ENCODE data around the gene ACACA. TPM values are rescaled to one million over a fixed set of nuclear protein-coding genes. Genes with fewer than 3 reads are reported as not detected.
A peak's percentile ranks its signal among the peaks of the same experiment; 100 is the strongest.
"Not testable (repeated sequence)": the region's sequence is repeated elsewhere in the genome, so short reads cannot be mapped to it uniquely, and the experiment has no call there.

Gene ACACA
- total RNA-seq, 1 donor from 2014 or later = 111 TPM

DNA sequence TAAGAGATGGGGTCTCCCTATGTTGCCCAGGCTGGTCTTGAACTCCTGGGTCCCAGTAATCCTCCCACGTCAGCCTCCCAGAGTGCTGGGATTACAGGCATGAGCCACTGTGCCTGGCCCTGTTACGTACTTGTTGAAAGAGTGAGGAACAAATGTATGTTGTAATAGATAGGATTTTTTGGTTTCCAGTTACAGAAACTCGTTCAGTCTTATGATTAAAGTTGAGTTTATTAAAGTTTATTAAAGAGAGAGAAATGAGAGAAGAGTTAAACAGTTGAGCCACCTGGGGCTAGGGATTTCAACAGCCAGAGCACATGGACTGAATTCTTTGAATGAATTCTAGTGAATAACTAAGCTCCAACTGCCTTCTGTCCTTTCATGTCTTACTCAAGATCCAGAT is 3.7 kb upstream of the ACACA start:
- Mint-ChIP-seq H3K36me3 (ENCODE audit: insufficient read depth) (peaks cover 18% of the 10 kb centered on the region), H3K27ac (no peak overlapping the region), H3K9me3 (ENCODE audit: low read depth) (no peaks in the 10 kb centered on the region), H3K4me1 (ENCODE audit: low read depth) (peaks cover 6% of the 10 kb centered on the region), H3K4me3 (ENCODE audit: low read depth) (no peak overlapping the region), H3K27me3 (no peaks in the 10 kb centered on the region)
- no peak for DNase-seq (ENCODE audit: low spot score, unreplicated experiment)
- TF ChIP-seq, protein P1, sequence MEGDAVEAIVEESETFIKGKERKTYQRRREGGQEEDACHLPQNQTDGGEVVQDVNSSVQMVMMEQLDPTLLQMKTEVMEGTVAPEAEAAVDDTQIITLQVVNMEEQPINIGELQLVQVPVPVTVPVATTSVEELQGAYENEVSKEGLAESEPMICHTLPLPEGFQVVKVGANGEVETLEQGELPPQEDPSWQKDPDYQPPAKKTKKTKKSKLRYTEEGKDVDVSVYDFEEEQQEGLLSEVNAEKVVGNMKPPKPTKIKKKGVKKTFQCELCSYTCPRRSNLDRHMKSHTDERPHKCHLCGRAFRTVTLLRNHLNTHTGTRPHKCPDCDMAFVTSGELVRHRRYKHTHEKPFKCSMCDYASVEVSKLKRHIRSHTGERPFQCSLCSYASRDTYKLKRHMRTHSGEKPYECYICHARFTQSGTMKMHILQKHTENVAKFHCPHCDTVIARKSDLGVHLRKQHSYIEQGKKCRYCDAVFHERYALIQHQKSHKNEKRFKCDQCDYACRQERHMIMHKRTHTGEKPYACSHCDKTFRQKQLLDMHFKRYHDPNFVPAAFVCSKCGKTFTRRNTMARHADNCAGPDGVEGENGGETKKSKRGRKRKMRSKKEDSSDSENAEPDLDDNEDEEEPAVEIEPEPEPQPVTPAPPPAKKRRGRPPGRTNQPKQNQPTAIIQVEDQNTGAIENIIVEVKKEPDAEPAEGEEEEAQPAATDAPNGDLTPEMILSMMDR (IDR thresholded peaks at IDR 0.05; ENCODE audit: unreplicated experiment) = no peak

DNA sequence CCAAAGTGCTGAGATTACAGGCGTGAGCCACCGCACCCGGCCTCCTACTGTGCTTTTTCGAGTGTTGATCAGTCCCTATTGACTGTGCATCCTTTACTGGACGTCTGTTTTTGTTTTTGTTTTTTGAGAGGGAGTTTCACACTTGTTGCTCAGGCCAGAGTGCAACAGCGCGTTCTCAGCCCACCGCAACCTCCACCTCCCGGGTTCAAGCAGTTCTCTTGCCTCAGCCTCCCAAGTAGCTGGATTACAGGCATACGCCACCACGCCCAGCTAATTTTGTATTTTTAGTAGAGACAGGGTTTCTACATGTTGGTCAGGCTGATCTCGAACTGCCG is 1.5 kb upstream of the ACACA start:
- not testable (repeated sequence) for H3K36me3 Mint-ChIP-seq (ENCODE audit: insufficient read depth); DNase-seq (ENCODE audit: low spot score, unreplicated experiment); H3K27me3 Mint-ChIP-seq; H3K27ac Mint-ChIP-seq; H3K9me3 Mint-ChIP-seq (ENCODE audit: low read depth)
- peak overlapping the region; percentile 86 for H3K4me3 Mint-ChIP-seq (ENCODE audit: low read depth)
- H3K4me1 Mint-ChIP-seq (ENCODE audit: low read depth) = peaks cover 11% of the 10 kb centered on the region

DNA sequence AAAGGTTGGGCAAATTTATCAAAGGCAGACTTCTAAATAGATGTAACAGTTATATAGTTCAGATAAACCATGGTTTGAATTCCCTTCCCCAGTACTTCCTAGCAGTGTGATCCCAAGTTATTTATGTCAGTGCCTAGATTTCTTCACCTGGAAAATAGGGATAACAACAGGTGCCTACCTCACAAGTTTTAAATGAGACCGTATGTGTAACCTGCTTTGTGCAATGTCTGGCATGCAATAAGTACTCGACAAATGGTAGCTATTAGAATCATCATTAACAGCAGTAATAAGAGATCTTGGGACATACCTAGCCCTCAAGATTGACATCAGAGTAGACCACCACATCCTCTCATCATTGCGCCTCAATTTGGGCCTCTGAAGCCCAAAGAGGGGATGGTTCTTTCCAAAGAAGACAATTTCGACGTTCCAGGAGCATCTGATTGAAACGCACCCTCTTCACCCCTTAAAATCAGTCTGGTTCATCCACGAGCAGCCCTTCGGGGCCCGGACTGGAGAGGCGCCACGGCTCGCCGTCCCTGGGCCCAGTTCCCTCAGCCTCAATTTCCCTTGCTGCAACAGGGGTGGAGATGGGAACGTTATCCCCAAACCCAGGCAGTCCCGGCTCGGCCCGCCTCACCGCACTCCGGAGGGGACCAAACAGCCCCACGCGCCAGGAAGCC is 541 bp downstream of the ACACA start:
- Mint-ChIP-seq H3K4me3 (ENCODE audit: low read depth) (peak overlapping the region; percentile 98), H3K27ac (peak overlapping the region; percentile 90), H3K27me3 (no peaks in the 10 kb centered on the region), H3K9me3 (ENCODE audit: low read depth) (no peaks in the 10 kb centered on the region), H3K4me1 (ENCODE audit: low read depth) (peaks cover 11% of the 10 kb centered on the region), H3K36me3 (ENCODE audit: insufficient read depth) (peaks cover 6% of the 10 kb centered on the region)
- TF ChIP-seq, protein P1 (IDR thresholded peaks at IDR 0.05; ENCODE audit: unreplicated experiment) = no peak
- no peak for DNase-seq (ENCODE audit: low spot score, unreplicated experiment)

DNA sequence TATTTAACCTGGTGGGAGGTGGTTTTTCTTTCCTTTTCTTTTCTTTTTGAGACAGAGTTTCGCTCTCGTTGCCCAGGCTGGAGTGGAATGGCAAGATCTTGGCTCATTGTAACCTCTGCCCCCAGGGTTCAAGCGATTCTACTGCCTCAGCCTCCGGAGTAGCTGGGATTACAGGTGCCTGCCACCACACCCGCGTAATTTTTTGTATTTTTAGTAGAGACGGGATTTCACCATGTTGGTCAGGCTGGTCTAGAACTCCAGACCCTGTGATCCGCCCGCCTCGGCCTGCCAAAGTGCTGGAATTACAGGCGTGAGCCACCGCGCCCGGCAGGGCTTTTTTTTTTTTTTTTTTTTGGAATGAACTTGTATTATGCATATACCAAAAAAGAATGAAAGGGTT is 1.1 kb downstream of the ACACA start:
- H3K27me3 Mint-ChIP-seq; H3K27ac Mint-ChIP-seq; DNase-seq (ENCODE audit: low spot score, unreplicated experiment); H3K36me3 Mint-ChIP-seq (ENCODE audit: insufficient read depth); H3K9me3 Mint-ChIP-seq (ENCODE audit: low read depth): not testable (repeated sequence)
- Mint-ChIP-seq H3K4me1 (ENCODE audit: low read depth) (peaks cover 11% of the 10 kb centered on the region), H3K4me3 (ENCODE audit: low read depth) (peak overlapping the region; percentile 98)

DNA sequence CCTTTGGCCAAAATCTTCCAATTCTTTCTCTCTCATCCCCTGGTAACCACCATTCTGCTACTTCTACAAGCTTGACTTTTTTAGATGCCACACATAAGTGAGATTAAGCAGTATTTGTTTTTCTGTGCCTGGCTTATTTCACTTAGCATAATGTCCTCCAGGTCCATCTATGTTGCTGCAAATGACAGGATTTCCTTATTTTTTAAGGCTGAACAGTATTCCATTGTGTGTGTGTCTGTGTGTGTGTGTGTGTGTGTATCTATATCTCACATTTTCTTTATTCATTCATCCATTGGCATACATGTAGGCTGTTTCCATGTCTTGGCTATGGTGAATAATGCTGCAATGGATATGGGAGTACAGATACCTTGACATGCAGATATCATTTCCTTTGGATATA is 6.1 kb downstream of the ACACA start:
- TF ChIP-seq, protein P1 (IDR thresholded peaks at IDR 0.05; ENCODE audit: unreplicated experiment) = no peak
- H3K27ac Mint-ChIP-seq = no peak overlapping the region

DNA sequence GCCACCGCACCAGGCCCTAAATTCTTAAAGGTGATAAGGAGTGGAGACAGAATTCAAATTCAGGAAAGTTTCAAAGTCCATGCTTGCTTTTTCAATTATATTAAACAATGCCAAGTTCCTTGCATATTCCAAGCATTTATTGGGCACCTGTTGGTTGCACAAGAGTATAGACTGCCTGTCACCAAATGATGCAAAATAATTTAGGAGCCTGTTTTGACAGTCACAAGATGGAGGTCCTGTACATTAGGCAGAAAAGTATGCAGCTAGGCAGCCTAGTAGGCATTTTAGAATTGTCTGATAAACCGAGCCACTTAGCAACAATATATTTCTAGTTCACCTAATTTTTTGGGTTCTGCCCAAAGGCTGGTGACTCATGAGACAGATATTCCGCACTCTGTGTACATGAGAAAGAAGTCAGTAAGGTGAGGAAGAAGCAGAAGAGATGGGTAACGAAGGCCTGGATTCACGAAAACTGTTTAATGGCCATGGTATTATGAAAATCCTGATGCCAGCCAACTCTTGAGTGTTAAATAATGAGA is 7.3 kb downstream of the ACACA start:
- no peaks in the 10 kb centered on the region for H3K27me3 Mint-ChIP-seq
- no peak for DNase-seq (ENCODE audit: low spot score, unreplicated experiment)
- H3K27ac Mint-ChIP-seq = no peak overlapping the region
- H3K4me3 Mint-ChIP-seq (ENCODE audit: low read depth) = no peak overlapping the region
- no peaks in the 10 kb centered on the region for H3K9me3 Mint-ChIP-seq (ENCODE audit: low read depth)
- H3K36me3 Mint-ChIP-seq (ENCODE audit: insufficient read depth) = peaks cover 1% of the 10 kb centered on the region
- TF ChIP-seq, protein P1 (IDR thresholded peaks at IDR 0.05; ENCODE audit: unreplicated experiment) = no peak
- no peaks in the 10 kb centered on the region for H3K4me1 Mint-ChIP-seq (ENCODE audit: low read depth)

More for the DNA sequence above, 6.1 kb downstream of the ACACA start:
- Mint-ChIP-seq H3K27me3 (no peaks in the 10 kb centered on the region), H3K9me3 (ENCODE audit: low read depth) (no peaks in the 10 kb centered on the region), H3K4me3 (ENCODE audit: low read depth) (no peak overlapping the region), H3K36me3 (ENCODE audit: insufficient read depth) (peaks cover 1% of the 10 kb centered on the region), H3K4me1 (ENCODE audit: low read depth) (peaks cover 6% of the 10 kb centered on the region)
- no peak for DNase-seq (ENCODE audit: low spot score, unreplicated experiment)
